WTC11 (cell line): Measurements from ENCODE around the gene P2RX6.

Experiments used
- CREM ChIP-seq: sonication (generic); formaldehyde crosslinking; IDR thresholded peaks from 2 replicates; pipeline ENCODE4 v1.8.1; 2022; ENCODE audit warnings: mild to moderate bottlenecking, missing genetic modification reagents, moderate library complexity
- ELF4 ChIP-seq: sonication (generic); formaldehyde crosslinking; IDR thresholded peaks from 2 replicates; pipeline ENCODE4 v1.8.1; 2022; ENCODE audit warnings: low read depth, mild to moderate bottlenecking, moderate library complexity, missing genetic modification reagents
- MXD4 ChIP-seq: fragments of 250-450 bp; sonication (Bioruptor Pico); IDR thresholded peaks from 2 replicates; pipeline ENCODE4 v1.8.0; 2021; ENCODE audit warnings: mild to moderate bottlenecking, moderate library complexity, borderline replicate concordance
- NR2C2 ChIP-seq: sonication (generic); formaldehyde crosslinking; IDR thresholded peaks from 2 replicates; pipeline ENCODE4 v1.8.0; 2022; ENCODE audit warnings: mild to moderate bottlenecking, missing genetic modification reagents
- PRRX2 ChIP-seq: fragments of 250-450 bp; sonication (Bioruptor Pico); IDR thresholded peaks from 2 replicates; pipeline ENCODE4 v1.8.0; 2021; ENCODE audit warnings: mild to moderate bottlenecking
- SP1 ChIP-seq: sonication (generic); formaldehyde crosslinking; conservative IDR thresholded peaks from 2 replicates; pipeline ENCODE4 v1.8.1; 2022; ENCODE audit warnings: missing genetic modification reagents
- ZNF138 ChIP-seq: sonication (generic); formaldehyde crosslinking; conservative IDR thresholded peaks from 2 replicates; pipeline ENCODE4 v1.8.1; 2022; ENCODE audit warnings: mild to moderate bottlenecking, moderate library complexity, missing genetic modification reagents
- TF ChIP-seq, protein P1 (sequence below): sonication (generic); formaldehyde crosslinking; IDR thresholded peaks from 2 replicates; pipeline ENCODE4 v1.8.0; 2022; ENCODE audit warnings: mild to moderate bottlenecking, missing genetic modification reagents
- TF ChIP-seq, protein P2 (sequence below): fragments of 200-600 bp; IDR thresholded peaks from 2 replicates; pipeline ENCODE4 v1.8.0; 2022; ENCODE audit warnings: antibody characterized with exemption
- TF ChIP-seq, protein P3 (sequence below): fragments of 250-450 bp; sonication (Bioruptor Pico); IDR thresholded peaks from 2 replicates; pipeline ENCODE4 v2.1.2; 2022; ENCODE audit warnings: mild to moderate bottlenecking, moderate library complexity
- TF ChIP-seq, protein P4 (sequence below): sonication (generic); formaldehyde crosslinking; IDR thresholded peaks from 2 replicates; pipeline ENCODE4 v1.8.0; 2022; ENCODE audit warnings: mild to moderate bottlenecking, missing genetic modification reagents

DNA sequence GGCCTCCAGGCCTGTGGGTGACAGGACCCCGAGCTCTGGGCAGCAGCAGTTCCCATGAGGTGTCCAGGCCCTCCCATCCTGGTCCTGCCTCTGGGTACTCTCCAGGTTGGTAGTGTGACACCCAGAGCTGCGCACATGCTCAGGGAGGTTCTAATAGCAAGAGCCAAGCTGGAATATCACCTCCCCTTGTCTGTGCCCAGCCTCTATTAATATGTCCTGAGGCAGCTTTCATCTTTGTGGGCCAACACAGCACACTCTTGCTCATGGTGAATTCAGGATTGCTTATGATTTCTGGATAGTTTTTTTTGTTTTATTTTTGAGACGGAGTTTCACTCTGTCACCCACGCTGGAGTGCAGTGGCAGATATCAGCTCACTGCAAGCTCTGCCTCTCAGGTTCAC, 3.3 kb downstream of the P2RX6 start:
- TF ChIP-seq, protein P1, sequence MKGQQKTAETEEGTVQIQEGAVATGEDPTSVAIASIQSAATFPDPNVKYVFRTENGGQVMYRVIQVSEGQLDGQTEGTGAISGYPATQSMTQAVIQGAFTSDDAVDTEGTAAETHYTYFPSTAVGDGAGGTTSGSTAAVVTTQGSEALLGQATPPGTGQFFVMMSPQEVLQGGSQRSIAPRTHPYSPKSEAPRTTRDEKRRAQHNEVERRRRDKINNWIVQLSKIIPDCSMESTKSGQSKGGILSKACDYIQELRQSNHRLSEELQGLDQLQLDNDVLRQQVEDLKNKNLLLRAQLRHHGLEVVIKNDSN (CRISPR knock-in tag) = no peak
- TF ChIP-seq, protein P2, sequence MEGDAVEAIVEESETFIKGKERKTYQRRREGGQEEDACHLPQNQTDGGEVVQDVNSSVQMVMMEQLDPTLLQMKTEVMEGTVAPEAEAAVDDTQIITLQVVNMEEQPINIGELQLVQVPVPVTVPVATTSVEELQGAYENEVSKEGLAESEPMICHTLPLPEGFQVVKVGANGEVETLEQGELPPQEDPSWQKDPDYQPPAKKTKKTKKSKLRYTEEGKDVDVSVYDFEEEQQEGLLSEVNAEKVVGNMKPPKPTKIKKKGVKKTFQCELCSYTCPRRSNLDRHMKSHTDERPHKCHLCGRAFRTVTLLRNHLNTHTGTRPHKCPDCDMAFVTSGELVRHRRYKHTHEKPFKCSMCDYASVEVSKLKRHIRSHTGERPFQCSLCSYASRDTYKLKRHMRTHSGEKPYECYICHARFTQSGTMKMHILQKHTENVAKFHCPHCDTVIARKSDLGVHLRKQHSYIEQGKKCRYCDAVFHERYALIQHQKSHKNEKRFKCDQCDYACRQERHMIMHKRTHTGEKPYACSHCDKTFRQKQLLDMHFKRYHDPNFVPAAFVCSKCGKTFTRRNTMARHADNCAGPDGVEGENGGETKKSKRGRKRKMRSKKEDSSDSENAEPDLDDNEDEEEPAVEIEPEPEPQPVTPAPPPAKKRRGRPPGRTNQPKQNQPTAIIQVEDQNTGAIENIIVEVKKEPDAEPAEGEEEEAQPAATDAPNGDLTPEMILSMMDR = no peak
- TF ChIP-seq, protein P3, sequence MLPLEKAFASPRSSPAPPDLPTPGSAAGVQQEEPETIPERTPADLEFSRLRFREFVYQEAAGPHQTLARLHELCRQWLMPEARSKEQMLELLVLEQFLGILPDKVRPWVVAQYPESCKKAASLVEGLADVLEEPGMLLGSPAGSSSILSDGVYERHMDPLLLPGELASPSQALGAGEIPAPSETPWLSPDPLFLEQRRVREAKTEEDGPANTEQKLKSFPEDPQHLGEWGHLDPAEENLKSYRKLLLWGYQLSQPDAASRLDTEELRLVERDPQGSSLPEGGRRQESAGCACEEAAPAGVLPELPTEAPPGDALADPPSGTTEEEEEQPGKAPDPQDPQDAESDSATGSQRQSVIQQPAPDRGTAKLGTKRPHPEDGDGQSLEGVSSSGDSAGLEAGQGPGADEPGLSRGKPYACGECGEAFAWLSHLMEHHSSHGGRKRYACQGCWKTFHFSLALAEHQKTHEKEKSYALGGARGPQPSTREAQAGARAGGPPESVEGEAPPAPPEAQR (CRISPR knock-in tag) = no peak
- TF ChIP-seq PRRX2 (no peak), ZNF138 (no peak), NR2C2 (no peak), ELF4 (CRISPR knock-in tag) (no peak), CREM (CRISPR knock-in tag) (no peak), SP1 (CRISPR knock-in tag) (no peak), MXD4 (no peak)
- TF ChIP-seq, protein P4, sequence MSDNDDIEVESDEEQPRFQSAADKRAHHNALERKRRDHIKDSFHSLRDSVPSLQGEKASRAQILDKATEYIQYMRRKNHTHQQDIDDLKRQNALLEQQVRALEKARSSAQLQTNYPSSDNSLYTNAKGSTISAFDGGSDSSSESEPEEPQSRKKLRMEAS (CRISPR knock-in tag) = no peak
